Measurements from ENCODE around the gene MAPKAP1. TPM values are rescaled to one million over a fixed set of nuclear protein-coding genes. Genes with fewer than 3 reads are reported as not detected.

Gene MAPKAP1
- polyA plus RNA-seq, 1 donor: 74.5 TPM

DNA sequence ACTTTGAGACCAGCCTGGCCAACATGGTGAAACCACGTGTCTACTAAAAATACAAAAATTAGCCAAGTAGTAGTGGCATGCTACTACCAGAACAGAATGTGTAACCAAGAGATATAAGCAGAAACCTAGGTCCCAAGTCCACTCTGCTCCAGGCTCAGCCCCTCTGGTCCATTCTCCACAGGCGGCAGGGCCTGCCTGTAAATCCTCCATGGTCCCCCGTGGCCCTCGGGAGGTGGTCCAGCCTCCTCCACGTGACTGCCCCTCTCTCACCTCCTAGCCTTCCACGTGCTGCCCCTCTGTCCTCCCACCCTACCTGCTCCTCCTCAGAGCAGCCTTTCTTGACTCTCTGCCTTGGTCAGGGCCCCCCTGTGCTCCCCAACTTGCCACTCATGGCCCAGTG, 318.0 kb downstream of the MAPKAP1 start:
- no peak for DNase-seq

DNA sequence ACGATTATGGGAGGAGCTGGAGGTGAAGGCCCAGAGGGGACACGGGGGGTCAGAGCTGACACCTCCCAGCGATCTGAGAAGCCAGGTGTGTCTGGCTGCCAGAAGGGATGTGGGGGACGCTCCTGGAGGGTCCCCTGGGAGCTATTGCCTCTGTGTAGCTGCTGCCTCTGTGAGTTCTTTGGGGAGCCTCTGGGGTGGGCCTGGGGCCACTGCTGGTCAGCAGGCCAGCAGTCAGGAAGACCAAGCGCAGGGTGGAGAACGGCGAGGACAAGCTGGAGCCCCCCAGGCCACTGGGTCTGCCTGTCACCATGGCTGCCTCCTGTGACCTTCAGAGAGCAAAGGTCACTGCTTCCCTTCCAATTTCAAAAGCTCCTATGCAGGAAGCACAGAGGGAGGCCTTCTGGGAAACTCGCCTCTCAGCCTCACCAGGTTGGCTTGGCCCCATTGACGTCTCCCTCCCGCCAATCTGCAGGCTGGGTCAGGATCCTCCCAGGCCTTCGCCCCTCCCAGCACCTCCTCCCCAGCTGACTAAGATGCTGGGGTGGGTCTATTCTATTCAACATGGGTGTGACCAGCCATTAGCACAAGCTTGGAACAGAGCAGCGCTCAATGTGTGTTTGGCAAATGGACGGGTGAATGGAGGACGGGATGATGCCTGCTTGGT, 319.0 kb downstream of the MAPKAP1 start:
- no peak for DNase-seq

Other genes starting within 250 kb of the MAPKAP1 start
- 34.0 TPM for gene PBX3, start 40.2 kb upstream of the MAPKAP1 start, polyA plus RNA-seq (ENCODE audit: insufficient read length)